ENCODE results near the gene BRINP3. TPM values are rescaled to one million over a fixed set of nuclear protein-coding genes. Genes with fewer than 3 reads are reported as not detected.
"Not testable (repeated sequence)": the region's sequence is repeated elsewhere in the genome, so short reads cannot be mapped to it uniquely, and the experiment has no call there.

The BRINP3 gene
- polyA plus RNA-seq, 2 of the 4 experiments (the other 2 are of a cell fraction), result not detected

- no peak for FAIRE-seq
- Histone ChIP-seq H3K4me1 (peaks cover 7% of the 10 kb centered on the region; the same call in 2 of the 3 replicates), H3K27ac (no peak overlapping the region), H3K4me3 (no peak overlapping the region), H3K4me2 (no peak overlapping the region), H3K9me3 (no peaks in the 10 kb centered on the region)
- ATAC-seq, result no peak
- no peak for DNase-seq (ENCODE audit: low read depth in 1 of 2, low spot score in 1 of 2)
- TF ChIP-seq, protein P1, sequence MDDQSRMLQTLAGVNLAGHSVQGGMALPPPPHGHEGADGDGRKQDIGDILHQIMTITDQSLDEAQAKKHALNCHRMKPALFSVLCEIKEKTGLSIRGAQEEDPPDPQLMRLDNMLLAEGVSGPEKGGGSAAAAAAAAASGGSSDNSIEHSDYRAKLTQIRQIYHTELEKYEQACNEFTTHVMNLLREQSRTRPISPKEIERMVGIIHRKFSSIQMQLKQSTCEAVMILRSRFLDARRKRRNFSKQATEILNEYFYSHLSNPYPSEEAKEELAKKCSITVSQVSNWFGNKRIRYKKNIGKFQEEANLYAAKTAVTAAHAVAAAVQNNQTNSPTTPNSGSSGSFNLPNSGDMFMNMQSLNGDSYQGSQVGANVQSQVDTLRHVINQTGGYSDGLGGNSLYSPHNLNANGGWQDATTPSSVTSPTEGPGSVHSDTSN (IDR thresholded peaks at IDR 0.05), result no peak
- TF ChIP-seq TP53 (CRISPR knock-in tag; IDR thresholded peaks at IDR 0.05) (no peak), POLR2AphosphoS2 (conservative IDR thresholded peaks at IDR 0.05; ENCODE audit: low read length) (no peak), NPAS2 (CRISPR knock-in tag; IDR thresholded peaks at IDR 0.05; ENCODE audit: borderline replicate concordance) (no peak)
- TF ChIP-seq, protein P2, sequence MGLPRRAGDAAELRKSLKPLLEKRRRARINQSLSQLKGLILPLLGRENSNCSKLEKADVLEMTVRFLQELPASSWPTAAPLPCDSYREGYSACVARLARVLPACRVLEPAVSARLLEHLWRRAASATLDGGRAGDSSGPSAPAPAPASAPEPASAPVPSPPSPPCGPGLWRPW (IDR thresholded peaks at IDR 0.05), result no peak
- TF ChIP-seq, protein P3, sequence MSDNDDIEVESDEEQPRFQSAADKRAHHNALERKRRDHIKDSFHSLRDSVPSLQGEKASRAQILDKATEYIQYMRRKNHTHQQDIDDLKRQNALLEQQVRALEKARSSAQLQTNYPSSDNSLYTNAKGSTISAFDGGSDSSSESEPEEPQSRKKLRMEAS (IDR thresholded peaks at IDR 0.05), result no peak
- POLR2A ChIA-PET, result no interaction called here
- CTCF ChIA-PET, result no interaction called here
- 84% methylated on average over 1 of the region's 1 CpG for WGBS (ENCODE audit: missing lambda C conversion rate)
Measured at GRCh38 chr1:190129366-190129765, 348.3 kb downstream of the BRINP3 start.

DNA sequence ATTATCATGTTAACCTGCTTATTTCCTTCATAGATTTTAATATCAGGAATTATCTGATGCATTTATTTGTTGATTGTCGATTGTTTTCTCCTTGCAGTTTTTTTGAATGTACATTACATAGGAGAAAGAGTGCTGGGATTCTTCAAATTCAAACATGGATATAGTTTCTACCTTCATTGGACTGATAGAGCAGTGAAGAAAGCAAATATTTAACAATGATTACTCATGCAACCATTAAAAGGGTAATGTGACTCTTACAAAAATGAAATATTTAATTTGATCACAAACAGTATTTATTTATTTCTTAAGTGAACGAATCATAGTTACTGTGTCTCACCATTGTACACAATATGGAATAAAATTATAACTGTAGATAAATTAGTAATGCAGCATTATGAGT lies 350.9 kb downstream of the BRINP3 start:
- POLR2A ChIA-PET, result no interaction called here
- peak; percentile 59 for FAIRE-seq
- H3K4me3 ChIP-seq, result no peak overlapping the region
- H3K4me1 ChIP-seq, result peaks cover 7% of the 10 kb centered on the region; the same call in 2 of the 3 replicates
- no peak for DNase-seq (ENCODE audit: low read depth in 1 of 2, low spot score in 1 of 2)
- TF ChIP-seq NPAS2 (CRISPR knock-in tag; IDR thresholded peaks at IDR 0.05; ENCODE audit: borderline replicate concordance) (no peak), TFCP2L1 (CRISPR knock-in tag; IDR thresholded peaks at IDR 0.05) (no peak)
- no peak for ATAC-seq
- WGBS (ENCODE audit: missing lambda C conversion rate), result 15% methylated on average over 2 of the region's 2 CpGs
- H3K27ac ChIP-seq, result no peak overlapping the region
- CTCF ChIA-PET, result no interaction called here
- H3K9me3 ChIP-seq, result no peaks in the 10 kb centered on the region
- peak overlapping the region; percentile 26; the same call in 1 of the 3 replicates for H3K4me2 ChIP-seq

DNA sequence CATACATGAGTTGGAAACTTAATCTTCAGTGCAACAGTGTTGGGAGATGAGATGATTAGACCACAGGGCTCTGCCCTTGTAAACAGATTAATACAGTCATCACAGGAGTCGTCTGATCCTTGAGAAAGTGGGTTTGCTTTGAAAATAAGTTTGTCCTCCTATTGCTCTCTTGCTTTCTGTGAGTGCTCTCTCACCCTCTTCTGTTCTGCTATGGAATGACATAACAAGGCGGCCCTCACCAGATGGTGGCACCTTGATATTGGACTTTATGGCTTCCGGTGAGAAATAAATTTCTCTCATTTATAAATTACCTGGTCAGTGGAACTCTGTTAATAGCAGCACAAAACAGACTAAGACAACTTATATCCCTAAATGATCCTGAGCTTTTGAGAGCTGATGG lies 353.6 kb downstream of the BRINP3 start:
- 63% methylated on average over 3 of the region's 3 CpGs for WGBS (ENCODE audit: missing lambda C conversion rate)
- no peak overlapping the region for H3K4me2 ChIP-seq
- H3K27ac ChIP-seq, result no peak overlapping the region
- ChIA-PET CTCF (no interaction called here), POLR2A (no interaction called here)
- FAIRE-seq (no peak), DNase-seq (ENCODE audit: low read depth in 1 of 2, low spot score in 1 of 2) (peak in 1 of 2 experiments; percentile 18), ATAC-seq (peak; percentile 43 to 49; a peak in 3 of 6 replicates)
- no peak for TF ChIP-seq USF2 (IDR thresholded peaks at IDR 0.05)
- peak; percentile 31 to 48; a peak in 3 of 5 replicates for TF ChIP-seq RAD21 (conservative IDR thresholded peaks at IDR 0.05 in 1 of 2, IDR thresholded peaks at IDR 0.05 in 1 of 2)
- TF ChIP-seq, protein P4, sequence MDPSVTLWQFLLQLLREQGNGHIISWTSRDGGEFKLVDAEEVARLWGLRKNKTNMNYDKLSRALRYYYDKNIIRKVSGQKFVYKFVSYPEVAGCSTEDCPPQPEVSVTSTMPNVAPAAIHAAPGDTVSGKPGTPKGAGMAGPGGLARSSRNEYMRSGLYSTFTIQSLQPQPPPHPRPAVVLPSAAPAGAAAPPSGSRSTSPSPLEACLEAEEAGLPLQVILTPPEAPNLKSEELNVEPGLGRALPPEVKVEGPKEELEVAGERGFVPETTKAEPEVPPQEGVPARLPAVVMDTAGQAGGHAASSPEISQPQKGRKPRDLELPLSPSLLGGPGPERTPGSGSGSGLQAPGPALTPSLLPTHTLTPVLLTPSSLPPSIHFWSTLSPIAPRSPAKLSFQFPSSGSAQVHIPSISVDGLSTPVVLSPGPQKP (IDR thresholded peaks at IDR 0.05; ENCODE audit: low read depth, low read length), result no peak
- H3K9me3 ChIP-seq, result no peaks in the 10 kb centered on the region
- H3K4me1 ChIP-seq, result peaks cover 7% of the 10 kb centered on the region; the same call in 2 of the 3 replicates
- no peak overlapping the region for H3K4me3 ChIP-seq

- H3K4me2 ChIP-seq; H3K4me1 ChIP-seq; H3K9me3 ChIP-seq; POLR2A ChIA-PET; ATAC-seq; FAIRE-seq; H3K27ac ChIP-seq; DNase-seq (ENCODE audit: low read depth in 1 of 2, low spot score in 1 of 2); H3K4me3 ChIP-seq: not testable (repeated sequence)
- CTCF ChIA-PET, result interaction anchor here (0.6 kb wide), 1 partner anchor 143 kb away, joined by 3 read pairs; no protein-coding TSS in a partner anchor
- WGBS (ENCODE audit: missing lambda C conversion rate), result 85% methylated on average over 11 of the region's 11 CpGs
Measured at GRCh38 chr1:190120564-190120963, 357.1 kb downstream of the BRINP3 start.

GRCh38 chr1:190119683-190120082 lies 358.0 kb downstream of the BRINP3 start:
- ATAC-seq, result no peak
- 56% methylated on average over 2 of the region's 2 CpGs for WGBS (ENCODE audit: missing lambda C conversion rate)
- no peak for TF ChIP-seq FOSB (CRISPR knock-in tag; IDR thresholded peaks at IDR 0.05)
- no peak for TF ChIP-seq MAZ (IDR thresholded peaks at IDR 0.05; ENCODE audit: borderline replicate concordance, low read depth, low read length)
- TF ChIP-seq, protein P4 (IDR thresholded peaks at IDR 0.05; ENCODE audit: low read depth, low read length), result no peak
- no peak for TF ChIP-seq HOXB13 (CRISPR knock-in tag; IDR thresholded peaks at IDR 0.05; ENCODE audit: low read depth)
- TF ChIP-seq PHF8 (IDR thresholded peaks at IDR 0.05; ENCODE audit: borderline replicate concordance, low read depth), result no peak
- TF ChIP-seq CBX2 (IDR thresholded peaks at IDR 0.05; ENCODE audit: borderline replicate concordance, low read depth), result no peak
- TF ChIP-seq SREBF2 (IDR thresholded peaks at IDR 0.05), result no peak
- TF ChIP-seq CBX8 (IDR thresholded peaks at IDR 0.05), result no peak
- no peak for TF ChIP-seq USF2 (IDR thresholded peaks at IDR 0.05)

More at GRCh38 chr1:190119683-190120082, 358.0 kb downstream of the BRINP3 start:
- H3K27ac ChIP-seq, result no peak overlapping the region
- ChIA-PET POLR2A (no interaction called here), CTCF (interaction anchor here (0.8 kb wide), 1 partner anchor 201 kb away, joined by 3 read pairs; no protein-coding TSS in a partner anchor)
- FAIRE-seq (no peak), DNase-seq (ENCODE audit: low read depth in 1 of 2, low spot score in 1 of 2) (no peak)
- no peak overlapping the region for H3K4me3 ChIP-seq
- no peaks in the 10 kb centered on the region for H3K9me3 ChIP-seq
- no peaks in the 10 kb centered on the region for H3K4me1 ChIP-seq
- no peak overlapping the region for H3K4me2 ChIP-seq
